PC-9 (cell line): ENCODE measurements around the gene BHLHE41. TPM values are rescaled to one million over a fixed set of nuclear protein-coding genes. Genes with fewer than 3 reads are reported as not detected.

Source experiments
- BruUV-seq: library from RNA; stranded (reverse); fragments of 400-500 nt; replicated peaks from 2 replicates; lab custom pipeline; 2021; lab: Mats Ljungman, UMichigan
- CTCF ChIA-PET: fragments of 300-600 bp; sonication (Branson Sonifier 250); formaldehyde crosslinking; loops from one replicate; lab custom pipeline; 2022; ENCODE audit warnings: antibody characterized with exemption; lab: Charles Lee
- POLR2A ChIA-PET: fragments of 300-600 bp; sonication (Branson Sonifier 250); formaldehyde crosslinking; loops from one replicate; lab custom pipeline; 2022; ENCODE audit warnings: antibody characterized with exemption; ENCODE audit not compliant: unreplicated experiment; lab: Charles Lee
- DNase-seq, 2 experiments: peaks; one replicate each; pipeline versions ENCODE4 v3.0.0 to v3.0.0-alpha.2; 2015 to 2022; ENCODE audit warnings: mixed read lengths in 1 of 2
- H2AFZ ChIP-seq: fragments of 200-600 bp; sonication (generic); 2 replicates; pipeline ENCODE4 v1.8.1; 2017; ENCODE audit warnings: antibody characterized with exemption
- H3F3A ChIP-seq: fragments of 200-600 bp; sonication (generic); 2 replicates; pipeline ENCODE4 v1.8.1; 2017; ENCODE audit warnings: antibody characterized with exemption, mild to moderate bottlenecking, low read depth; ENCODE audit not compliant: insufficient read depth
- H3K27ac ChIP-seq: fragments of 200-600 bp; sonication (generic); 2 replicates; pipeline ENCODE4 v1.6.1; 2016; ENCODE audit warnings: mixed run types
- H3K27me3 ChIP-seq: fragments of 200-600 bp; sonication (generic); 2 replicates; pipeline ENCODE4 v1.6.1; 2016; ENCODE audit warnings: low read depth, mixed run types; ENCODE audit not compliant: insufficient read depth
- H3K36me3 ChIP-seq: fragments of 200-600 bp; sonication (generic); 2 replicates; pipeline ENCODE4 v1.6.1; 2016; ENCODE audit warnings: low read depth, mixed run types
- H3K4me1 ChIP-seq: fragments of 200-600 bp; sonication (generic); replicated peaks from 2 replicates; pipeline ENCODE4 v1.6.1; 2016; ENCODE audit warnings: mixed run types; ENCODE audit not compliant: insufficient read depth
- H3K4me2 ChIP-seq: fragments of 200-600 bp; sonication (generic); 2 replicates; pipeline ENCODE4 v1.6.1; 2017; ENCODE audit warnings: mixed run types
- H3K4me3 ChIP-seq: fragments of 200-600 bp; sonication (generic); 2 replicates; pipeline ENCODE4 v1.6.1; 2016; ENCODE audit warnings: mixed run types
- H3K79me2 ChIP-seq: fragments of 200-600 bp; sonication (generic); 2 replicates; pipeline ENCODE4 v1.6.1; 2017; ENCODE audit warnings: low read depth, mixed run types
- H3K9me2 ChIP-seq: fragments of 200-600 bp; sonication (generic); 2 replicates; pipeline ENCODE4 v1.8.1; 2017; ENCODE audit warnings: mild to moderate bottlenecking; ENCODE audit not compliant: insufficient read depth
- H3K9me3 ChIP-seq: fragments of 200-600 bp; sonication (generic); 2 replicates; pipeline ENCODE4 v1.8.1; 2016; ENCODE audit warnings: low read depth; ENCODE audit not compliant: insufficient read depth
- H4K20me1 ChIP-seq: fragments of 200-600 bp; sonication (generic); 2 replicates; pipeline ENCODE4 v1.8.1; 2017; ENCODE audit not compliant: insufficient read depth
- EZH2 ChIP-seq: fragments of 200-600 bp; sonication (generic); IDR thresholded peaks from 2 replicates; pipeline ENCODE4 v1.8.0; 2017; ENCODE audit warnings: antibody characterized with exemption, low read depth
- intact Hi-C: fragments of 100-400 bp; cut with micrococcal nuclease; formaldehyde crosslinking; loops from one replicate; pipeline ENCODE4 v1.10.0; 2022; ENCODE audit not compliant: unreplicated experiment
- total RNA-seq: library from RNA; stranded (reverse); gene quantifications from 2 replicates; pipeline ENCODE4 v1.2.3, GENCODE V29; 2021
- TF ChIP-seq, protein P1 (sequence below): fragments of 200-600 bp; sonication (generic); conservative IDR thresholded peaks from 2 replicates; pipeline ENCODE4 v1.6.1; 2017; ENCODE audit warnings: mixed run types, antibody characterized with exemption, mild to moderate bottlenecking, moderate library complexity

Gene BHLHE41
- total RNA-seq, 1 experiment from 2014 or later: 57.1 TPM

DNA sequence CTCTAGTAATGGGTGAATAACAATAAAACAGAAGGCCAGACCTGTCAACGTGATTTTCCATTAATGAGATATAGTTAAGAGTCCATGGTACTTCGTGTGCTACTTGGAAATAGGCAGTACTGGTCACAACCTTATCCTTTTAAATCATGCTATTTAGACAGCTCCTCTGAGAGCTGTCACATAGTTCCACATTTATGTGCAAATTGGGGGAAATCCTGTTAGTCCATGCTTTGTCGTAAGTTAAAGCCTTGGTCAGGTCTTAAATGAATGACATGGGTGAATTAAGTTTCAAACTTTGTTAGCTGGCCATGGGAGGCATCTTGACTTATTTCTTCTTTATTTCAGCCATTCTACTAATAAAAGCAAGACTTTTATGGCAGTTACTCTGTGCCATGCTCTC, 11.9 kb upstream of the BHLHE41 start:
- Histone ChIP-seq H3K9me3 (no peaks in the 10 kb centered on the region; the same call in 1 of the 2 replicates), H2AFZ (no peak overlapping the region), H3F3A (peaks cover 21% of the 10 kb centered on the region), H3K4me2 (no peak overlapping the region), H3K79me2 (no peaks in the 10 kb centered on the region), H3K27me3 (no peaks in the 10 kb centered on the region), H3K4me3 (no peak overlapping the region), H3K9me2 (no peaks in the 10 kb centered on the region), H3K36me3 (no peaks in the 10 kb centered on the region), H4K20me1 (no peaks in the 10 kb centered on the region), H3K4me1 (peaks cover 33% of the 10 kb centered on the region), H3K27ac (no peak overlapping the region)
- DNase-seq: no peak
- ChIA-PET POLR2A (no interaction called here), CTCF (no interaction called here)
- no peak for TF ChIP-seq EZH2
- TF ChIP-seq, protein P1, sequence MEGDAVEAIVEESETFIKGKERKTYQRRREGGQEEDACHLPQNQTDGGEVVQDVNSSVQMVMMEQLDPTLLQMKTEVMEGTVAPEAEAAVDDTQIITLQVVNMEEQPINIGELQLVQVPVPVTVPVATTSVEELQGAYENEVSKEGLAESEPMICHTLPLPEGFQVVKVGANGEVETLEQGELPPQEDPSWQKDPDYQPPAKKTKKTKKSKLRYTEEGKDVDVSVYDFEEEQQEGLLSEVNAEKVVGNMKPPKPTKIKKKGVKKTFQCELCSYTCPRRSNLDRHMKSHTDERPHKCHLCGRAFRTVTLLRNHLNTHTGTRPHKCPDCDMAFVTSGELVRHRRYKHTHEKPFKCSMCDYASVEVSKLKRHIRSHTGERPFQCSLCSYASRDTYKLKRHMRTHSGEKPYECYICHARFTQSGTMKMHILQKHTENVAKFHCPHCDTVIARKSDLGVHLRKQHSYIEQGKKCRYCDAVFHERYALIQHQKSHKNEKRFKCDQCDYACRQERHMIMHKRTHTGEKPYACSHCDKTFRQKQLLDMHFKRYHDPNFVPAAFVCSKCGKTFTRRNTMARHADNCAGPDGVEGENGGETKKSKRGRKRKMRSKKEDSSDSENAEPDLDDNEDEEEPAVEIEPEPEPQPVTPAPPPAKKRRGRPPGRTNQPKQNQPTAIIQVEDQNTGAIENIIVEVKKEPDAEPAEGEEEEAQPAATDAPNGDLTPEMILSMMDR: no peak
- intact Hi-C loops: no loop called here
- no TSS peak for BruUV-seq

DNA sequence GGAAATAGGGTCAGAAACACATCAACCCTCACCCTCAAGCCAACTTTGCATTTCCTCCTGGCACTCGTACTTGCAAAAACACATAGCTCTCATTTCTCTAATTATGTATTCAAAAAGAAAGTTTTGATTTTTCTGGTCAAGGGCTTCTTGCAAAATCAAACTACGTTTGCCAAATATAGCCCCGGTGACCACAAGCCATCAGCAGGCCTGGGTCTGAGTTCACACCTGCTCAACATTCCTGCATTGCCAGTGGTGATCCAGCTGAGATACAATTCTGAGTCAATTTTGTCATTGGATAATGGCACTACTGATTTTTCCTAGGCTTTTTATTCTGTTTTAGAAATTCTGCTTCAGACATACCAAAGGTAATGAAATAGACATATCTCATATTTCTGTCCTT, 10.7 kb upstream of the BHLHE41 start:
- no TSS peak for BruUV-seq
- no peaks in the 10 kb centered on the region for H3K79me2 ChIP-seq
- H4K20me1 ChIP-seq: no peaks in the 10 kb centered on the region
- no peaks in the 10 kb centered on the region for H3K9me2 ChIP-seq
- CTCF ChIA-PET: interaction anchor here (0.9 kb wide), 1 partner anchor 38 kb away, joined by 4 read pairs; no protein-coding TSS in a partner anchor
- no peaks in the 10 kb centered on the region; the same call in 1 of the 2 replicates for H3K9me3 ChIP-seq
- H2AFZ ChIP-seq: no peak overlapping the region; the same call in 1 of the 2 replicates
- DNase-seq: peak in 1 of 2 experiments; percentile 59
- peaks cover 21% of the 10 kb centered on the region for H3F3A ChIP-seq
- intact Hi-C loops: loop anchor here (1.0 to 2.0 kb wide), 2 partner anchors 18 to 49 kb away; no protein-coding TSS in a partner anchor
- no peaks in the 10 kb centered on the region for H3K36me3 ChIP-seq
- POLR2A ChIA-PET: interaction anchor here (0.6 to 1.0 kb wide), 3 partner anchors 18 to 139 kb away, joined by 3 to 9 read pairs (median 4); no protein-coding TSS in a partner anchor
- H3K27ac ChIP-seq: peak overlapping the region; percentile 45
- H3K27me3 ChIP-seq: no peaks in the 10 kb centered on the region
- peak overlapping the region; percentile 59 for H3K4me2 ChIP-seq
- no peak for TF ChIP-seq EZH2
- TF ChIP-seq, protein P1: no peak
- peaks cover 33% of the 10 kb centered on the region for H3K4me1 ChIP-seq
- H3K4me3 ChIP-seq: no peak overlapping the region

DNA sequence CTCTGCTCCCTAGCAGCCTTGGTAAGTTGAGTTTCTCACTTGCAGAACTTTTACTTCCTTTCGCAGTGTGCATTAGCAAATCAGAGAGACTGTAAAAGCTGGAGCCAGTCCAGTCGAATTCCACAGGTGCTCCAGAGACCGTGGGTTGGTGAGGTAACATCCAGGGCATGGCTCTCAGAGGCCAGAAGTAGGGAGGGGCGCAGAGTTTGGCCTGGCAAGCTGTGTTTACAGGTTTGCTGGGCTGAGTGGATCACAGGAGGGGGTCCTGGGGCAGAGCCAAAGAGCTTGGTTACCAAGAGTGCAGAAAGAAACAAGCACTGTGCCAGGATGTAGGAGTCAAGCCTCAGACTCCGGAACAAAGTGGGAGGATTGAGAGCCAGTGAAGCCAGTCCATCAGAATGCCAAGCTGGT, 10.2 kb upstream of the BHLHE41 start:
- no TSS peak for BruUV-seq
- Histone ChIP-seq H3K36me3 (no peaks in the 10 kb centered on the region), H4K20me1 (no peaks in the 10 kb centered on the region), H3K9me3 (no peaks in the 10 kb centered on the region; the same call in 1 of the 2 replicates), H3K4me3 (no peak overlapping the region), H3K27me3 (no peaks in the 10 kb centered on the region), H3K4me2 (peak overlapping the region; percentile 59), H3K79me2 (no peaks in the 10 kb centered on the region), H3K4me1 (peaks cover 33% of the 10 kb centered on the region), H3K9me2 (no peaks in the 10 kb centered on the region), H3K27ac (peak overlapping the region; percentile 45), H3F3A (peaks cover 21% of the 10 kb centered on the region), H2AFZ (no peak overlapping the region; the same call in 1 of the 2 replicates)
- ChIA-PET POLR2A (interaction anchor here (0.6 to 1.0 kb wide), 5 partner anchors 18 to 139 kb away, joined by 3 to 10 read pairs (median 6); no protein-coding TSS in a partner anchor), CTCF (interaction anchor here (0.9 kb wide), 1 partner anchor 37 kb away, joined by 4 read pairs; no protein-coding TSS in a partner anchor)
- TF ChIP-seq, protein P1: no peak
- TF ChIP-seq EZH2: no peak
- intact Hi-C loops: loop anchor here (1.0 to 2.0 kb wide), 2 partner anchors 18 to 50 kb away; no protein-coding TSS in a partner anchor
- DNase-seq: peak; percentile 93 to 95
